Epithelial cell of esophagus (primary cell): ENCODE data around the gene CCSER1.
A peak's percentile ranks its signal among the peaks of the same experiment; 100 is the strongest.
"Not testable (repeated sequence)": the region's sequence is repeated elsewhere in the genome, so short reads cannot be mapped to it uniquely, and the experiment has no call there.

Experiments
- DNase-seq: peaks from one replicate; pipeline ENCODE4 v3.0.0; 2010; ENCODE audit warnings: low read depth
- H3K4me3 ChIP-seq: 2 replicates; pipeline ENCODE4 v1.5.1; 2011; ENCODE audit warnings: mild to moderate bottlenecking, low read length, control low read depth
- TF ChIP-seq, protein P1 (sequence below): IDR thresholded peaks from 2 replicates; pipeline ENCODE4 v1.5.1; 2011; ENCODE audit warnings: low read depth, mild to moderate bottlenecking, low read length, control low read depth, inconsistent platforms; ENCODE audit not compliant: insufficient read depth; ENCODE audit errors: missing control alignments

The CCSER1 gene

DNA sequence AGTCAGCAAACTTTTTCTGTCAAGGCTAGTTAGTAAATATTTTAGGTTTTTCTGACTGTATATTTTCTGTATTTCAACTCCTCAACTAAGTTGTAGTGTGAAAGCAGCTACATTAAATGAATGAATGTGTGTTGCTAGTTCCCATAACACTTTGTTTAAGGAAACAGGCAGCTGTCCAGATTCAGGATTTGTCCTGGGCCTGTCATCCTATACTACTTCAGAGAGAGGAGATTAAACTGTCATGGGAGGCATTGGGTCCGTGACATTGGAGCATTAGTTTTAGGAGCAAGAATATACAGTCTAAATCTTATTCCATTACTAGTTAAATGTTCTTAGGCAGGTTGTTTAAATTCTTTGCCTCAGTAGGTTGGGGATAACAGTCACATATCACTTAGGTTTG is 516.0 kb downstream of the CCSER1 start:
- TF ChIP-seq, protein P1, sequence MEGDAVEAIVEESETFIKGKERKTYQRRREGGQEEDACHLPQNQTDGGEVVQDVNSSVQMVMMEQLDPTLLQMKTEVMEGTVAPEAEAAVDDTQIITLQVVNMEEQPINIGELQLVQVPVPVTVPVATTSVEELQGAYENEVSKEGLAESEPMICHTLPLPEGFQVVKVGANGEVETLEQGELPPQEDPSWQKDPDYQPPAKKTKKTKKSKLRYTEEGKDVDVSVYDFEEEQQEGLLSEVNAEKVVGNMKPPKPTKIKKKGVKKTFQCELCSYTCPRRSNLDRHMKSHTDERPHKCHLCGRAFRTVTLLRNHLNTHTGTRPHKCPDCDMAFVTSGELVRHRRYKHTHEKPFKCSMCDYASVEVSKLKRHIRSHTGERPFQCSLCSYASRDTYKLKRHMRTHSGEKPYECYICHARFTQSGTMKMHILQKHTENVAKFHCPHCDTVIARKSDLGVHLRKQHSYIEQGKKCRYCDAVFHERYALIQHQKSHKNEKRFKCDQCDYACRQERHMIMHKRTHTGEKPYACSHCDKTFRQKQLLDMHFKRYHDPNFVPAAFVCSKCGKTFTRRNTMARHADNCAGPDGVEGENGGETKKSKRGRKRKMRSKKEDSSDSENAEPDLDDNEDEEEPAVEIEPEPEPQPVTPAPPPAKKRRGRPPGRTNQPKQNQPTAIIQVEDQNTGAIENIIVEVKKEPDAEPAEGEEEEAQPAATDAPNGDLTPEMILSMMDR, result no peak
- no peak overlapping the region for H3K4me3 ChIP-seq
- DNase-seq, result no peak

DNA sequence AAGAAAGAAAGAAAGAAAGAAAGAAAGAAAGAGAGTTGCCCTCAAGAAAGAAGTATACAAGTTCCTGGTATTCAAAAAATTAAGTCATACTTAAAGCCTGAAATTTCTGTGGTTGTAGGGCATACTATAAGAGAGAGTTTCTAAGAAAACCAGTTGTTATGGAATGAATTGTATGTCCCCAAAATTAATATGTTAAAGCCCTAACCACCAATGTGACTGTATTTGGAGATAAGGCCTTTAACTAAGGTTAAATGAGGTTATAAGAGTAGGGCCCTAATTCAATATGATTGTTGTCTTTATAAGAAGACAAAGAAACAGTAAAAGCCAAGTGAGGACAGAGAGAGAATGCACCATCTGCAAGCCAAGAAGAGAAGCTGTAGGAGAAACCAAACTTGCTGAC is 521.1 kb downstream of the CCSER1 start:
- H3K4me3 ChIP-seq, result no peak overlapping the region
- TF ChIP-seq, protein P1, result no peak
- no peak for DNase-seq

DNA sequence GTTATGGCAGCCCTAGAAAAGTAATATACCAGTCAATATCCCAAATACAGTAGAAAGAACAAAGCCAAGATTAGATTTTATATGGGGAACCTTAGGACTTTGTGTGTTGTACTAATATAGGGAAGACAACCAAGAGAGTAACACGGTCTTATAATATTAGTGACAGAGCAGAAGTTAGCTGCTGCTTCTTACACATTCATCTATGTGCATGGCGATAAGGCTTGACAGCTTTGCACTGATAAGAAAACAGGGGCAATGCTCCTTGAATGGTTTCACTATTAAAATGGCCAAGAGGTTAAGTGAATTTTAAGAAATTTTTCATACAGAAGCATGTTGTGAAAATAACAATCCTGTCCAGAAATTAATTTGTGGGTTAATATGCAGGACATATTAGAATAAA is 521.6 kb downstream of the CCSER1 start:
- DNase-seq, result no peak
- TF ChIP-seq, protein P1, result no peak
- no peak overlapping the region for H3K4me3 ChIP-seq

DNA sequence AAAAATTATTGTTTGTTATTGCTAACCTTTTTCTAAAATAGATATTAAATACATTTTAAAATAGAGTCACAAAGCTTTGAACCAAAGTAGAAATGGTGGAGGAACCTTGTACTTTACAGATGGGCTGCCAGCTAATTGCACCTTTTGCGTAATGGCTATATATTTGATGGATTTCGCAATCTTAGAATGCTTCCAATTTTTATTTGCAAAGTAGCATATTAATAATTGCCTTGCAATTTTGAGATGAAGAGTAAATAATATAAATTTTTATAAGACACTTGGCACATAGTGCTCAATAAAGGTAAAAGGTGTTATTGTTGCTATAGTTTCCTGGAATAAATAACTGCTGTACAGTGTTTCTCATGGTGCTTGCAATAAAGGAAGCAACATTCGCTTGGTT is 533.5 kb downstream of the CCSER1 start:
- no peak overlapping the region for H3K4me3 ChIP-seq
- TF ChIP-seq, protein P1, result no peak
- no peak for DNase-seq

DNA sequence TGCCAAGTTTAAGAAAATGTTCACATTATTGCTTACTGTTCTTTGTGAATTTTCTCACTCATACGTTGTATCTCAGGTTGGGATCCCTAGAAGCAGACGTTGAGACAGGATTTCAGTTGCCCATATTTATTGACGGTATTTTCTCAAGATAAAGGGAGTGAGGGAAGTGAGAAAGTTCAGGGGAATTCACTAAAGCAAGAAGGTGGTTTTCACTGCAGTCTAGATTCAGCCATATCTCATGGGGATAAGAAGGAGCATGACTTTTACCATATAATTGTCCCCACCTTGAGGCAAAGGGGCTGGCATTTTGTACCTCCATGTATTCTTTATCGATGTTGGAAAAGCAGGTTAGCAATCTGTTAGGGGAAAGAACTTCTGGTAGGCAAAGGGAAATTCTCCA is 543.0 kb downstream of the CCSER1 start:
- TF ChIP-seq, protein P1, result no peak
- no peak overlapping the region for H3K4me3 ChIP-seq
- DNase-seq, result no peak

DNA sequence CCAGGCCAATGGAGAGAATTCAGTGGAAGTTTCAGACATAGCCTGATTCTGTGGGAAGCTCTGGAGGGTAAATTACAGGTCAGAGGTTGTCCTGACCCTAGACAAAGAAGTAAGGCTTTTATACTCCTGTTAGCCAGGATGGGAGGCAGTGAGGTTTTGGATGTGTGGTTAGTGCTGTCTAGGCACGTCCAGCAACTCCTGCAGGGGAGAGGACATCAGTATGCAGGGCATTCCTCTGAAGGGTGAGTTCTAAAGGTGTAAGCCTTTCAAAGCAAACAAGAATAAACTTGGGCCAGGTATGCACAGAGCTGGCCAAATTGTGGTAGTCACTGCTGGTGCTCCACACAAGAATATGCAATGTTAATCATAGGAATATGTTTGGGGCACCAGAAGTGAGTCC is 562.5 kb downstream of the CCSER1 start:
- DNase-seq, result peak; percentile 91
- no peak overlapping the region for H3K4me3 ChIP-seq
- TF ChIP-seq, protein P1, result no peak

DNA sequence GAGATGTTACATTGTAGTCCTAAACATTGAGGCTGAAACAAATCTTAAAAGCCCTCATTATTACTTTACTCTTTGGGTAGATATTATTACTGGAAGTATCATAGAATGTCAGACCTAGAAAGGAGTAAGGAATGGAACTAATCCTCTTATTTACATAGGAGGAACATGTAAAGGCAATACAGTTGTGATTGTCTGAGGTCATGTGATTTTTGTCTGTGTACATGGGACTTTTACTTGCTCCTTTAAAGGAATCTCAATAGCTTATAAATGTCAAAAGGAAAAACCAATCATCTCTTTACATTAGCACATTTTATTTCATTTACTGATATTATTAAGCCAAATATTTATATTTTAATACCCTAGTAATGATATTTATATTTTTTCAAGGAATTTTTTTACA is 568.2 kb downstream of the CCSER1 start:
- peak; percentile 19 for DNase-seq
- H3K4me3 ChIP-seq, result no peak overlapping the region
- TF ChIP-seq, protein P1, result no peak

DNA sequence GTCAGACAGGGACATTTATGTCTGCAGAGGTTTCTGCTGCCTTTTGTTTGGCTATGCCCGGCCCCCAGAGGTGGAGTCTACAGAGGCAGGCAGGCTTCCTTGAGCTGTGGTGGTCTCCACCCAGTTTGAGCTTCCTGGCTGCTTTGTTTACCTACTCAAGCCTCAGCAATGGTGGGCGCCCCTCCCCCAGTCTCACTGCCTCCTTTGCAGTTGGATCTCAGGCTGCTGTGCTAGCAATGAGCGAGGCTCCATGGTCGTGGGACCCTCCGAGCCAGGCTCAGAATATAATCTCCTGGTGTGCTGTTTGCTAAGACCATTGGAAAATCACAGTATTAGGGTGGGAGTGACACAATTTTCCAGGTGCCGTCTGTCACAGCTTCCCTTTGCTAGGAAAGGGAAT is 578.3 kb downstream of the CCSER1 start:
- not testable (repeated sequence) for DNase-seq, H3K4me3 ChIP-seq
